Testis (tissue), 2 donors: Measurements from ENCODE around the gene RNF19B.

Source experiments
- POLR2A ChIP-seq: fragments of 450-650 bp; IDR thresholded peaks from one replicate; pipeline ENCODE4 v1.6.1; 2017; ENCODE audit warnings: antibody characterized with exemption, mild to moderate bottlenecking, moderate library complexity
- TF ChIP-seq, protein P1 (sequence below), 3 experiments: fragments of 450-650 bp in 2 of 3; fragments of 200-600 bp in 1 of 3; sonication (generic) in 1 of 3; IDR thresholded peaks; one replicate each; pipeline ENCODE4 v1.5.1; 2016 to 2019; ENCODE audit warnings: antibody characterized with exemption in 3 of 3, mild to moderate bottlenecking in 2 of 3, moderate library complexity in 1 of 3

- TF ChIP-seq, protein P1, sequence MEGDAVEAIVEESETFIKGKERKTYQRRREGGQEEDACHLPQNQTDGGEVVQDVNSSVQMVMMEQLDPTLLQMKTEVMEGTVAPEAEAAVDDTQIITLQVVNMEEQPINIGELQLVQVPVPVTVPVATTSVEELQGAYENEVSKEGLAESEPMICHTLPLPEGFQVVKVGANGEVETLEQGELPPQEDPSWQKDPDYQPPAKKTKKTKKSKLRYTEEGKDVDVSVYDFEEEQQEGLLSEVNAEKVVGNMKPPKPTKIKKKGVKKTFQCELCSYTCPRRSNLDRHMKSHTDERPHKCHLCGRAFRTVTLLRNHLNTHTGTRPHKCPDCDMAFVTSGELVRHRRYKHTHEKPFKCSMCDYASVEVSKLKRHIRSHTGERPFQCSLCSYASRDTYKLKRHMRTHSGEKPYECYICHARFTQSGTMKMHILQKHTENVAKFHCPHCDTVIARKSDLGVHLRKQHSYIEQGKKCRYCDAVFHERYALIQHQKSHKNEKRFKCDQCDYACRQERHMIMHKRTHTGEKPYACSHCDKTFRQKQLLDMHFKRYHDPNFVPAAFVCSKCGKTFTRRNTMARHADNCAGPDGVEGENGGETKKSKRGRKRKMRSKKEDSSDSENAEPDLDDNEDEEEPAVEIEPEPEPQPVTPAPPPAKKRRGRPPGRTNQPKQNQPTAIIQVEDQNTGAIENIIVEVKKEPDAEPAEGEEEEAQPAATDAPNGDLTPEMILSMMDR (IDR thresholded peaks at IDR 0.05): no peak
- no peak for TF ChIP-seq POLR2A
These were observed 41.3 kb upstream of the RNF19B start for GRCh38 chr1:33005838-33006421.
